Stimulated activated CD4-positive, alpha-beta T cell treated with anti-CD3 and anti-CD28 coated beads, Interleukin-12 subunit alpha, Interleukin-12 subunit beta, amount 100 ng/mL, for 48 hours (primary cell): ENCODE data around the gene PHC2.
A peak's percentile ranks its signal among the peaks of the same experiment; 100 is the strongest.

Experiments
- DNase-seq, 3 donors: peaks; one replicate each; pipeline ENCODE4 v3.0.0-alpha.2; 2020; ENCODE audit warnings: low read depth in 2 of 3, low spot score in 1 of 3

The PHC2 gene, protein sequence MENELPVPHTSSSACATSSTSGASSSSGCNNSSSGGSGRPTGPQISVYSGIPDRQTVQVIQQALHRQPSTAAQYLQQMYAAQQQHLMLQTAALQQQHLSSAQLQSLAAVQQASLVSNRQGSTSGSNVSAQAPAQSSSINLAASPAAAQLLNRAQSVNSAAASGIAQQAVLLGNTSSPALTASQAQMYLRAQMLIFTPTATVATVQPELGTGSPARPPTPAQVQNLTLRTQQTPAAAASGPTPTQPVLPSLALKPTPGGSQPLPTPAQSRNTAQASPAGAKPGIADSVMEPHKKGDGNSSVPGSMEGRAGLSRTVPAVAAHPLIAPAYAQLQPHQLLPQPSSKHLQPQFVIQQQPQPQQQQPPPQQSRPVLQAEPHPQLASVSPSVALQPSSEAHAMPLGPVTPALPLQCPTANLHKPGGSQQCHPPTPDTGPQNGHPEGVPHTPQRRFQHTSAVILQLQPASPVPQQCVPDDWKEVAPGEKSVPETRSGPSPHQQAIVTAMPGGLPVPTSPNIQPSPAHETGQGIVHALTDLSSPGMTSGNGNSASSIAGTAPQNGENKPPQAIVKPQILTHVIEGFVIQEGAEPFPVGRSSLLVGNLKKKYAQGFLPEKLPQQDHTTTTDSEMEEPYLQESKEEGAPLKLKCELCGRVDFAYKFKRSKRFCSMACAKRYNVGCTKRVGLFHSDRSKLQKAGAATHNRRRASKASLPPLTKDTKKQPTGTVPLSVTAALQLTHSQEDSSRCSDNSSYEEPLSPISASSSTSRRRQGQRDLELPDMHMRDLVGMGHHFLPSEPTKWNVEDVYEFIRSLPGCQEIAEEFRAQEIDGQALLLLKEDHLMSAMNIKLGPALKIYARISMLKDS

DNA sequence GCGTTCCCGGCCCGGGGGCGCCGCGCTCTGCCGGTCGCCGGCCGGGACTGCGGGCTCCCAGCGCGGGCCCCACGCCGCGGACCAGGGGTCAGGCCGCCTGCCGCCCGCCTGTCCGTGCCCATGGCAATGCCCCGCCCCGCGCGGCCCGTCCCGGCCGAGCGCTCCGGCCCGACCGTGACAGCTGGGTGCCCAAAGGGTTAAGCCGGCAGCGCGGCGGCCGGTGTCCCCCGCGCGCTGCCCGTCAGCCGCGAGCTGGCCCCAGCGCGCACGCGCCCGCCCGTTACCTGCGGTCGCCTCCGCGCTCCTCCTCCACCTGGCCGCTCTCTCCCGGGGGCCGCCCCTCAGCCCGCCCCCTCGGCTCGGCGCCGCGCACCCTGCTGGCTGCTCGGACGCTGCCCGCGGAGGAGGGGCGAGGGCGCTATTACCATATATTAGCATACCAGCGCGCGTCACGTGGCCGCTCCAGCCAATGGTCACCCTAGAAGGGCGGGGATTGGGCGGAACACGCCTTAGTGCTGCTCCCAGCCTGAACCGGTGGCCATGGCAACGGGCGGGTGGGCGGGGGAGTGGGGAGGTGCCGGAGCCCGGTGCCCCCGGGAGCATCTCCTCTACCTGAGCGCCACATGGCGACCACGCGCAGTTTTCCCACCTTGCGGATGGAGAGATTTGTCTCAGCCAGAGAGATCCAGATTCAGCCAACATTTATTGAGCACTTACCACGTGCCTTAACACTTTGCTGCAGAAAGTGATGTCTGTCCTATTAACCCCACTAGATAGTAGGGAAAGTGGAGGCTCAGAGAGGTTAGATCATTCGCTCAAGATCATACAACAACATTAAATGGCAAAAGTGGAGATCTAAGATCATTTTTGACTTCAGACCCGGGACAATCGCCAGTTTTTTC lies at the start of gene PHC2:
TSS of gene PHC2 (minus strand) at position 404 of the 902 bp plus-strand sequence. CDS start 55,556 bp downstream, outside the sequence.
- DNase-seq = peak; percentile 85 to 91 (median 87)

DNA sequence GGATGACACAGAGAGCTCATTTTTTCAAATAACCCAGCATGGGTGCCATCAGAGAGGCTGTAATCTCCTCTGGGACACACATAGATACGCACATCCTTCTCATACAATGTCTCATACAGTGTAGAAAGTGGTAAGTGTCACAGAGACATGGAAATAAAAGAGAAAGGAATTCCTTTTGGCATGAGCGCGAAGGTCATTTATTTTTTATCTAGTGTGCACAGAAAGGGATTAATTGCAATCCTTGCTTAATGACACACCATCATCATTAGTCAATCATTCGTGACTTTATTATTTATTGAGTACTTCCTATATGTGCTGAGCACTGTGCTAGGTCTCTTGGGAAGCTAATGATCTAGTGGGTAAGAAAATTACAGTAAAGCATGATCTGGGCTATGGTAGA lies 46.6 kb upstream of the PHC2 start:
- no peak for DNase-seq

DNA sequence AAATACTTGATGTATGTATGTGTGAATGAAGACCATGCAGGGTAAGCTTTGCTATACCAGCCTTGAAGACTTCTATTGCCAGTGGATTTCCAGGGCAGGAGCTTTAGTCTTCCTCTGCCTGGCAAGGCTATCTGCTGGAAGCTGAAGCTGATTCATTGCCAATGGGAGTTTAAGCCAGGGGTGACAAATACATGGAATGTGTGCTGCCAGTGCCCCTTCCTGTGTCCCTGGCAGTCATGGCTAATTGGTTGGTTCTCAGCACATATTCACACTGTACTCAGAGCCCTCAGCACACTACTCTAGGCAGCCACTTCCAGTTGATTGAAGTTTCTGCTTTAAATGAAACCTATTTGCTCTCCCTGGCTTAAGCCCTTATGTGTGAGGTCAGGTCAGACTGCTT lies 43.0 kb upstream of the PHC2 start:
- DNase-seq = no peak

DNA sequence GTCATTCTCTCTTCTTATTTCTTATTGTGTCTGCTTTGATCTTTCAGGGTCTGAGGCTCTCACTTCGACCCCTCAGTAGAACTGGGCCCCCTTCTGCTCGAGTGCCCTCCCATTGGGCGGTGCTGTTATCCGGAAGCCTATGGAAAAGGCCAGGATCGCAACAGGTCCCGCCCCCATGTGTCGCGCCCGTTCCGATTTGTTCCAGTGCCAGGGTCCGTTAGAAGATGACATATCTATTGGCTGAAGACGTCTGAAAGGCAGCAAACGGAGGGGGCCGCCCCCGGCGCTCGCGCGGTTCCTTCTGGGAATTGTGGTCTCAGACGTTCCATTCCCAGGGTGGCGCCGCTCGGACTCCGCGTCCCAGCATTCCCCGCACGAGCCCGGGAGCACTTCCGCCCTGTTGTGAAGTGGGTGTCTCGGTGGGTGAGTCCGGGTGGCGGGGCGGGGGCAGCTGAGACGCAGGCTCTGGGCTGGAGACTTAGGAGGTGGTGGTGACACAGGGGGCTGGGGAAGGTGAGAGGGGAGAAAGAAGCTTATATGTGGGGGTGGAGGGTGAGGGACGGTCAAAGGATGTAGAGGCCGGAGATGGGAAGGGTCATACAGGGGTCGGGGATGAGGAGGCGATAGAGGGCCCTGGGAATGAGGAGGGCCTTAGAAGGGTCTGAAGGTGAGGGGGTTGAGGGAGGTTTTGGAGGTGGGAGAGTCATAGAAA lies 41.5 kb upstream of the PHC2 start, which contains the start of gene ZSCAN20:
TSS of gene ZSCAN20 (plus strand) at position 377 of the 712 bp plus-strand sequence. CDS start 6,644 bp downstream, outside the sequence.
- peak; percentile 86 to 90 (median 89) for DNase-seq

DNA sequence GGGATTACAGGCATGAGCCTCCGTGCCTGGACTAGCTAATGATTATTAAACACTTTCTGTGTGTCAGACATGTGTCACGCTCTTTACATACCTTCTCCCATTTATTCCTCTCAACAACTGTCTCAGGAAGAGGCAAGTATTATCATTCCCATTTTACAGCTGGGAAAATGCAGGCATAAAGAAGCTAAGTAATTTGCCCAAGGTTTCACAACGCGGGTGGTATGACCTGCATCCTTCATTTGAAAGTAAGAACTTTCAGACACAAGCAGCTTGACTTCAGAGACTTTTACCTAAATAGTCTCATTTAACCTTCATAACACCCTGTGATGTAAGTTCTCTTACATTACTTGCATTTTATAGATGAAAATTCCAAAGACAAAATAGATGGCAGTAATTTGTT lies 40.5 kb upstream of the PHC2 start:
- no peak for DNase-seq

DNA sequence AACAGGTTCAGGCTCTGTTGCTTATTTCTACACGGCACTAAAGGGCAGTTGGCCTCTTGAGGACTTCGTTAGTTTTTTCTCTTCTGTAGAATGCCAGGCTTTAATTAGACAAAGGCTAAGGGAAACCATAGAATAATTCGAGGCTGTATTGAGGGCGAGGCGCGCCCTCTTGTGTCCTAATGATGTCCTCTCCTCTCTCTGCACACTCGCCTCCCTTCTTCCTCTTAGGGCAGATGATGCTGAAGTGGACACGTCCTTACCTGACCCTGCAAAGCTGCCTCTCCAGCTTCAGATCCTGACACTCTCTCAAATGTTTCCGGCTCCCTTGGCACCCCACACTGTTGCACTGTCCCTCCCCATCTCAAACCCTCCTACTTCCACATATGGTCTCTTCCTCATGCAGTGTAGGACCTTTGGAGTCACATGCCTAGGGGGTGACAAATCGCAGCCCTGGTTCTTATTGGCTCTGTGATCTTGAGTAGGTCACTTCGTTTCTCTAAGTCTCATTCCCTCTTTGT lies 39.7 kb upstream of the PHC2 start:
- peak; percentile 28 to 49 (median 37) for DNase-seq

DNA sequence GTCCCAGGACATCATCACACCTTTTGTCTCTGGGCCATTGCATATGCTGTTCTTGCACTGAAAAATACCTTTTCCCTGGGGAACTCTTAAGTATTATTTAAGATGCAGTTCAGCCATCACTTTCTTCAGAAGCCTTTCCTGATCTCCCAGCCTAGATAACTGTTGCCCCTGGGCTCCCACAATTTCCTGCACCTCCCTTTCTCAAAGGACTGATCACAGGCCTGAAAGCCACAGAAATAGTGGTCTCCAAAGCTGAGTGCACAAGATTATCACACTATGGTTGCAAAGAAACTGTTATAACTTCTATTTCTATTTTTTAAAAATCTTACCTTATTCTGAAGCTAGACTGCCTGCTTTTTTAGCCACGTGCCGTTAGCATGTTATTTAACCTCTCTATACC lies 38.8 kb upstream of the PHC2 start:
- DNase-seq = no peak

DNA sequence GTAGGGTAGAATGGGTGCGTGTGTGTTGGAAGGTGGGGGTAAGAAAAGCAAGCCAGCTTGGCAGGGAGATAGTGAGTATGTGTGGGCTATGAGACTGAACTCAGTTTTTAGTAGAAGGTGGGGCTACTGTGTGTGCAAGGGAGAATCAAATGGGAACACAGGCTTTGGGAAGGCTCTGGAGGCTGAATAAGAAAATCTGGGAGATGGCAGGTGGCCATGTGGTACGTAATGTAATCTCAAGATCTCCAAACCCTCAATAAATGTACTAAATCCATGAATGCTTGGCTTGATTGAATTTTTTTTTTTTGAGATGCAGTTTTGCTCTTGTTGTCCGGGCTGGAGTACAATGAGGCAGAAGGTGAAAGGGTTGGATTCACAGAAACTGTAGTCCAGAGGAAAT lies 38.1 kb upstream of the PHC2 start:
- no peak for DNase-seq

DNA sequence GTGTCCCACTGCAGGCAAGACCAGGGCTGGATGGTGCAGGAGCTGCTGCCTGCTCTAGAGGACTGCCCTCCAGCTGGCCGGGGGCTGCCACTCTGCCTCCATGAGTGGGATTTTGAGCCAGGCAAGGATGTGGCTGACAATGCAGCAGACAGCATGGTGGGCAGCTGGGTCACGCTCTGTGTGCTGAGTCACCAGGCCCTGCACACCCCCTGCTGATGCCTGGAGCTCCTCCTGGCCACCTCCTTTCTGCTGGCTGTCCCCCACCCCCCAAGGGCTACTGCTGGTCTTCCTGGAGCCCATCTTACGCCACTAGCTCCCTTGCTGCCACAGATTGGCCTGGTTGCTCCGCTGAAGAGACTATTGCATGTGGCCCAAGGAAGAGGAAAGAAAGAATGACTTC lies 37.6 kb upstream of the PHC2 start:
- no peak for DNase-seq

DNA sequence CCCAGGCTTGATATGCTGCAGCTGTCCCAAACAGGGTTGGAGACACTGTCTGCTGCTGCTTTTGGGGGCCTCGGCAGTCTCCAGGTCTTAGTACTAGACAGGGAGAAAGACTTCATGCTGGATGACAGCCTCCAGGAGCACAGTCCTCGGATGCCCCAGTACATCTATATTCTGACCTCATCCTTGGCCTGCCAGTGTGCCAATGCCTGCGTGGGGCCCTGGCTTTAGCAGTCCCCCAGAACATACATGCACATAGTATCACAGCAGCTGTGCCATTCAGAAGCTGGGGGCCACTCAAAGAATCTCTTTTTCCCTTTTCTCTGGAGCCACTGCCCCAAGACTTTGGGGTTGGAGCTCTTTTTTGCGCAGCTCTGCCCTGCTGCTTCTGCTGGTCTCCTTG lies 37.1 kb upstream of the PHC2 start:
- no peak for DNase-seq

DNA sequence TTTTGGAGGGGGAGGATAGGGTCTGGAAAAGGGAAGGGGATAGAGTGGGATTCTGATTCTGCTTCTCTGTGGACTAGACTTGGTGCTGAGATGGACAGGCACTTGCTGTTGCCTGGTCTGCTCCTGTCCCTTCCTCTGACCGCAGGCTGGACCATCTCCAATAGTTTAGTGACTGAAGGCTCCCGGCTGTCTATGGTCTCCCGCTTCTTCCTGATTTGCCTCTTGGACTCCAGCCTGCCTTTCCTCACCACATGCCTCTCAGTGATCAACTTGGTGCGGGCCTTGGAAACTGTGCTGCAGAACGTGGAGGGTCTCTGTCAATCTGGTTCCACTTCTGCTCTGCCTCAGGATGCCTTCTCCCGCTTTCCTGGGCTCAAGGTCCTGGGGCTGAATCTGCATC lies 35.3 kb upstream of the PHC2 start:
- DNase-seq = no peak

DNA sequence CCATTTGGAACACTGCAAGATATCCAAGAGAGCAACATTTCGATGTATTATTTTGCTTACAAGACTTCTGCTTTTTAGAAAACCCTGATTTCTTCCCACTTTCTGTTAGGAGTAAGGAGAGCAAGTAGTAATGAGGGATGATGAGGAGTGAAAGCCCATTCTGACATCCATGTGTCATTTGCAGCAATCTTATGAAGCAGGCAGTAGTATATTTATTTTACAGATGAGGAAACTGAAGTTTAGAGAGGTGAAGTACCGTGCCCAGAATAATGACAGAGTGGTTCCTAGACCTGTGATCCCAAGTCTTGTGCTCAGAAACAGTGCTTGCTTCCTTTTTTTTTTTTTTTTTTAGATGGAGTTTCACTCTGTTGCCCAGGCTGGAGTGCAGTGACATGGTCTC lies 34.4 kb upstream of the PHC2 start:
- no peak for DNase-seq

DNA sequence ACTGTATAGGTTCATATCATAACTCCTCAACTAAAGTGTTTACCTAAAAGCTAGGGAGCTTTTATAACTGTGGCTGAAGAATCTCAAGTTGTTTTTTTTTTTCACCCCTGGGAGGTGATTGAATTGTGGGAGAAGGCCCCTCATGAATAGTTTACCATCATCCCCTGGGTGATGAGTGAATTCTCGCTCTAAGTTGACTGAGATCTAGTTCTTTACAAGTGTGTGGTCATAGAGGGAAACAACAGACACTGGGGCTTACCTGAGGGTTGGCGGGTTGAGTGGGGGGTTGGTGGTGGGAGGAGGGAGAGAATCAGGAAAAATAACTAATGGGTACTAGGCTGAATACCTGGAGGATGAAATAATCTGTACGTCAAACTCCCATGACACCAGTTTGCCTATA lies 33.7 kb upstream of the PHC2 start:
- no peak for DNase-seq

DNA sequence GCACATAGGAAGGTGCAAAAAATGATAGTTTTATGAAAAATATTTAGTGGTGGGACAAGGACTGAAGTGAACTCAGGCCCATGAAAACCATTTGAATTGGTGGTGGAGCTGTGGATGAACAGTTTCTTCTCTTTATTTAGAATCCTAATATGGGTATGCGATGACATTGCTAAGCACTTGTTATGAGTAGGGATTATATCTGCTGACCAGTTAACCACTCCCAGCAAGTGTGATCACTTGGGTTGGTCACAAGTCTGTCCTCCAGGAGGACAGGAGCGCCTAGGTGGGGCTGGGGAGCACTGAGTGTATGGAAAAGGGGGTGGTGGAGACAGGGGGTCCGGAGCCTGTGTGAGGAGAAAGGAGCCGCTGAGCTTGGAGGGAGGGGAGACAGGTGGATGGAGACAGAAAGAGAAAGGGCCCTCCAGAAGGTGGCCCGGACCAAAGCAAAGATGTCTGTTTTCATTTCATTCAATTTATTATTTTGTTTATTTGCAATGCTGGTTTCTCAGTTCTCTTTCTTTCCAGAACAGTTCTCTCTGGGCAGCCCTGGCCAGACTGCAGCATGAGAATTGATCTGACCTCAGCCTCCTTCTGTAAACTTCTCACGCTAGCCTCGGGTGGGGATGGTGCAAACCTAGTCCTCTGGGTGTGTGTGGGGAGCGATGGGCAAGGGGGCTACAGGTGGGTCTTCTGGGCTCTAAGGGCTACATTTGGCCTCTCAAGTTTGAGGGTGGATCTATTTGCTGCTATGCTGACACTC lies 31.7 kb upstream of the PHC2 start:
- no peak for DNase-seq

DNA sequence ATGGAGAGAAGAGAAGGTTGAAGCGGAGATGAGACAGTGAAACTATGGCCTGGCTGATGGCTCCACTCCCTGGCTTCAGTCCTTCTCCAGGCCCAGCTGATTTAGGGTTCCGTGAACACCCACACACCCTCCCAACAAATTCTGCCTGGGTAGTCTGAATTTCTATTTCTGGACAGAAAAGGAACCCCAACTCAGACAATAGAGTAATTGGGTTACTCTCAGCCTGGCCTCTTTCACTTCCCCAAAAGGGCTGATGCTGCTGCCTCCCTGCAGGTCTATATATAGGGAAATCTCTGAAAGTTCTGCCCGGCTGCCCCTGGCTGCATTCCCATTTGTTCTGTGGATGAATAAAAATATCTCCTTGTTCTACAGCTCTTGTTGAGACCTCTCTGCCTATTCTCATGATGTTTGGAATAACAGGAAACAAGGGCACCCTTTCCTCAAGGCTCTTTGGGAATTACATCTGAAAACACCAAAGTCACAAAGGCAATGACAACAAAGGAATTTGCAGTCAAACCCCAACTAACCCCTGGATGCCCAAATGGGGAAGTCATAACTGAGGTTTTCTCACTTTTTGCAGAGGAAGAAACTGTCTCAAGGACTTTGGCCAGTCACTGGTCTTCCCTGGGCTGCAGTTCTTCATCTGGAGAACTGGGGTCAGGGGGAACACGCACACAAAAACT lies 30.2 kb upstream of the PHC2 start:
- no peak for DNase-seq

DNA sequence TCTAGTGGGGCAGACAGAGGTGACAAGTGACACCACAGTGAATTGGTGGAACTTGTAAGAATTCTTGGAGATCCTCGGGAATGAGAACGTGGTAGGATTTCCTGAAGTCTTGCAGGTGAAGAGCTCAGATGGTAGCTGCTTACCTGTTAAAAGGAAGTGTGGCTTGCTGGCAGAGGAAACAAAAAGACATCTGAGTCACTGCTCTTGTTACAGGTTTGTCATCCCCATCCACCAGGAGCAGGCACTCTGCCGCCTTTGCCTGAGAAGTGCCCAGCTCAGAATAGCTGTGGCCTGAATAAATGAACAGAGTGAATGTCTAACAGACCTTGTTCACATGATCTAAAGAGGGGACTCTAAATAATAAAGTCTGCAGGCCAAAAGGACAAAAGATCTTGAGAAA lies 29.2 kb upstream of the PHC2 start:
- DNase-seq = no peak

DNA sequence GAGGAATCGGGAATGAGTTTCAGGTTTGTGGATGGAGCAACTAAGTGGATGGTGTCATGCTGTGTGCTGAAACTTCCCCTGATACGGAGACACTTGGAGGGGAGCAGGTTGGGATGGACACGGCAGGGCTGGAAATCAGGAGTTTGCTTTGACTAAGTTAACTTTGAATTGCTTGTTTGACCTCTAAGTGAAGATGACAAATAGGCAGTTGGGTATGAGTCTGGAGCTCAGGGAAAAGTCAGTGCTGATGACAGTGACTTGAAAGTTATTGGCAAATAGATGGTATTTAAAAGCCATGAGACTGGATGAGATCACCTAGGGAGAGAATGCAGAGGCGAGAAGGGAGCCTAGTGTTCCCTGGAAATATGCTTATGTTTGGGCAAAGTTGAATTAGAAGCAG lies 28.8 kb upstream of the PHC2 start:
- no peak for DNase-seq

DNA sequence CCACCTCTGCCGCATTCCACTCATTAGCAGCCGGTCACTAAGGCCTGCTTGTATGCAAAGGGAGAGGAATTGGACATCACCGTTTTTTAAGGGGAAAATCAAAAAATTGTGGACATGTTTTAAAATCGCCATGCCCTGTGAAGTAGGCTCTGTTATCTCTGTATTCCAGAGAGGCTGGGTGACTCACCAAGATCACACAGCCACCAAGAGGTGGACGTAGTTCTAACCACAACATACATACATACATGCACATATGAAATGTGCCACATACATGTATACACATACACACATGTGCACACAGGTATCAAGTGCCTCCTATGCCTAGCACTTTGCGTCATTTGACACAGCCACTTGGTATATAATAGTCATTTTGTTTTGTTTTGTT lies 25.6 kb upstream of the PHC2 start:
- DNase-seq = no peak
